CD1c-positive myeloid dendritic cell (primary cell): ENCODE data around the gene MAPK8IP2.
A peak's percentile ranks its signal among the peaks of the same experiment; 100 is the strongest.
"Not testable (repeated sequence)": the region's sequence is repeated elsewhere in the genome, so short reads cannot be mapped to it uniquely, and the experiment has no call there.

ENCODE experiments used
- DNase-seq: peaks from one replicate; pipeline ENCODE4 v3.0.0-alpha.2; 2016; ENCODE audit errors: extremely low spot score

The MAPK8IP2 gene

DNA sequence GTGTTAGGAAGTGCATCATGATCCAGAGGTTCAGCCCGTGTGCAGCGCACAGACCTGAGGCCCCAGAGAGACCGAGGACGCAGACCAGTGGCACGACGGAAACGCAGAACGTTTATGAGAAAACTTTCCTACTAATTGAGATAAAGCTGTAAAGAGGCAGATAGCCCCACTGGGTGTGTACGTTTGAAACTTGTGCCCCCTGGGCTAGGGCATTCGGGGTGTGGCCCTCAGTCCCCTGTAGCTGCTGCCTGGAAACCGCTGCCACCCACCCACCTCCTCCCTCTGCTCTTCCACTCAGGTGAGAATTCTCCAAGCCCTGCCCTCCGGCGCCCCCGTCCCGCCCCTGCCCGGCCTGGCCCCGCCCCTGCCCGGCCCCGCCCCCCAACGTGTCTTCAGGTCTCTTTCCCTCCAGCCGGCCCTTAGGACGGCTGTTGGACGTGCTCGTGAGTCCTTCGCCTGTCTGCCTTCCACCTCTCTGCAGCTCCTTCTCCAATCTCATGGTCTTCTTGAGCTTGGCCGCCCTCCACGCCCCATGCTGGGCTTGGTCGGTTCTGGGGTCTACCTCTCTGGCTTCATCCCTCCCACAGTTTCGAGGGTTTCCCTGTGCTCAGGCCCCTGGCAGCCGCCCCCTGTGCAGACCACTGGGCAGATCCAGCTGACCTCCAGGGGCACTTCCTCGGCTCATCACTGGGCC, 12.1 kb downstream of the MAPK8IP2 start:
- DNase-seq, result no peak

DNA sequence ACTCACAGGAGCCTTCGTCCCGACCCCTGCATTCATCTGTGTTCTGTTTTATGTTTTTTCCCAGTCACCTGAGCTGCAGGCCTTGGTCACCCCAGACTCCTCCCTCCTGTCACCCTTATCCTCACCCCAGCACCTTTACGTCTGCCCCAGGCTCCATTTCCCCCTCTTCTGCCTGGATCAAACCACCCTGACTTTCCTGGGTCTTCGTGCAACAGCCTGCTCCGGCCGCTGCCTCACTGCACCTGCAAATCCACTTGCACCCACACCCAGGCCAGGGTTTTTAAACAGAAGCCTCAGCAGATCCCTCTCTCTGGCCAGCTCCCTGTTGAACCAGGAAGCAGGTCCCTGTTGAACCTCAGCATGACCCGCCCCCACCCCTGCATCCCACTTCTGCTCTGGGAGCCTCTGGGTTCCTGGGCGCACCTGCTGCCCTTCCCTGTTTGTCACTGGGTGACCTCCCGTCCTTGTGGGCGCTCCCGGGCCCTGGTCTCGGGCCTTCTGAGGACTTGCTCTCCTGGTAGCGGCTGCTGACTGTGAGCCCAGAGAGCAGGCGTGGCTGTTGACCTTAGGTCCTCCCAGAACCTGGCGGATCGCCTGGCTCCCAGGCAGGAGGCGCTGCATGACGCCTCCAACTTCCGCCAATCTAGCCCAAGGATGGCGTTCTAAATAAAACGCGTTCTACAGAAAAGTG, 12.8 kb downstream of the MAPK8IP2 start:
- DNase-seq, result no peak

DNA sequence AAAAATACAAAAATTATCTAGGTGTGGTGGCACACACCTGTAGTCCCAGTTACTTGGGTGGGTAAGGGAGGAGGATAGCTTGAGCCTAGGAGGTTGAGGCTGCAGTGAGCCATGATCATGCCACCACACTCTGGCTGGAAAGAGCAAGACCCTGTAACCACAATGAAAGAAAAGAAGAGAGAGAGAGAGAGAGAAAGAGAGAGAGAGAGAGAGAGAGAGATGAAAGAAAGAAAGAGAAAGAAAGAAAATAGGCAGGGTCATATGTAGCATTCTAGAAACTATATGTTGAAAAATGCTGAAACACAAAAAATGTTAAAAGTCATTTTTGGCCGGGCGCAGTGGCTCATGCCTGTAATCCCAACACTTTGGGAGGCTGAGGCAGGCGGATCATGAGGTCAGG, 13.7 kb downstream of the MAPK8IP2 start:
- DNase-seq, result not testable (repeated sequence)

DNA sequence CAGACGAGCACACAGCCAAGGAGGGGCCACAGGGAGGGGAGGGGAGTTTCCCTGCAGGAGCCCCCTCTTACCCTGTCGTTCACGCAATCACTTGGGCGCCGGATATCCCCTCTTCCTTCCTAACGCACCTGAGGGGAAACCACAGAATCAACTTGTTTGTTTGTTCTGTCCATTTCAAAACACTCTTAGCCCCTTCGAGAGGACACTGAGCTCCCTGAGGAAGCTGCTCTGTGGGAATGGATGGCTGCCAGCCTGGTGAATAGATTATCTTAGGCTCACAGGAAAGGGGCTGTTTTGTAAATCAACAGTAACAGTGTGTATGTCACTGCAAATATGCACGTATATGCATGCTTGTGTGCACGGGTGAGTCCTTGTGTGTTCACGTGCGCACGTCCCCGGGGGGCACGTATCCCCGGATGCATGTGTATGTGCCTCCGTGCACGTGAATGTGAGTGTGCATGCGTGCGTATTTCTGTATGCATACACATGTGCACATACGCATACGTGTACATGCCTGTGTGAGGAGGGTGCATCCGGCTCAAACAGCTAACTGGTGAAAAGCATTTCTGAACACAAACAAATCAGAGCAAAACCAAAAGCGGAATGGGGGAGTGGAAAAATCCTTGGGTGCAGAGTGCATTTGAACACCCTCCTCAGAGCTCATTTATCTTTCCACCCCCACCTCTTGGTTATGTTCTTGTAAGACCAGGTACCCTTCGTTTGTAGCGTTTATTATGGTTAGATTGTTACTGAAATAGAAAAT, 20.2 kb downstream of the MAPK8IP2 start:
- peak; percentile 43 for DNase-seq

DNA sequence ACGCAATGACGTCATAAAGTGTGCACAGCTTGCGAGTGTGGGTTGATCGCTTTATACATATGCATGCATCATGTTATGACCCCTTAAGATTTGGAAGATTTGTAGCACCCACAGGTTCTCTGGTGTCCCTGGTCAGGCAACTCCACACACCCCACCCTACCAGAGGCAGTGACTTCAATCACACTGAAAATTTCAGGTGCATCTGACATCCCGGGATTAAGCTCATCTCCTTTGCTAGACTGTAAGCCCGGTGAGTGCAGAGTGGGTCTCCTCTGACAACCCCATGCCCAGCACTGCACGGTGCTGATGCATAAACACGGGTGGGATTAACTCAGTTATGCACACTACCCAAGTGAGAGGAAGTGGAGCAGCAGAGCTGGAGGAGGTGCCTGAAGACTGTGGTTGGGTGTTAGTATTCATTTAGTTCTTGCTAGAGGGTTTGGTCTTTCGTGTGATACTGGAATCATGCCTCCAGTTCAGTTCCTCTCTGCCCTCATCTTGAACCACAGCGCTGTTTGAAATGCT, 20.8 kb downstream of the MAPK8IP2 start:
- peak; percentile 69 for DNase-seq

DNA sequence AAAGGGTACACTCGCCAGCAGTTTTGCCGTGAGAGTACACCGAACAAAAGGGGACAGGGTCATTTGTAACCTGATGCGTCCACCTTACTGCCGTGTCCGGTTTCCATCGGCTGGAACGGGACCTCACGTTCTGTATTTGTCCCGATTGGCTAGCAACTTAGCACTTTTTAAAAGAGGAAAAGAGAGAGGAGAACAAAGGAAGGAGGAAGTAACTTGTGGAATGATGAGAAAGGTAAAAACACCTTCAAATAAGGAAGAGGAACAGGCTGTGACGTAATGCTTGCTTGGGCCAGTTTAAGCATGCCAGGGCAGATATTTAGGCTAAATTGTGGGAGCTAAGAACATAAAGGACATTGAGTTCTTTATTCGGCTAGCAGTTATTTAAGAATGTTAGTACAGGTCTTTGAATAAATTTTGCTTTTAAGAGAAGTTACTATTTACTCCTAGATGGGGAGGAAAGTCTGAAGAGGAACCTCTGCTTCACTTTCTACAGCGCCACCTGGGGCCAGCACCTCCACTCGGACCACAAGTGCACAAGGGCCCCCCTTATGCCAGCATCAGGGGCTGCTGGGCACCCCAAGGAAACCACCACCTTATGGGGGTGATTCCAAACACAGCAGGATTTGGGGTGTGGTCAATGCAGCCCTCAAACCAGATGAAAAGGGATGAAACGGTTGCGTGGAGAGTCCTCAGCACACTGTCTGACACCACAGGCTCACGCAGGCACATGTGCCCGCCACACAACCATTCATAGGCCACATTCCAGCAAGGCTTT, 21.5 kb downstream of the MAPK8IP2 start:
- peak; percentile 42 for DNase-seq

DNA sequence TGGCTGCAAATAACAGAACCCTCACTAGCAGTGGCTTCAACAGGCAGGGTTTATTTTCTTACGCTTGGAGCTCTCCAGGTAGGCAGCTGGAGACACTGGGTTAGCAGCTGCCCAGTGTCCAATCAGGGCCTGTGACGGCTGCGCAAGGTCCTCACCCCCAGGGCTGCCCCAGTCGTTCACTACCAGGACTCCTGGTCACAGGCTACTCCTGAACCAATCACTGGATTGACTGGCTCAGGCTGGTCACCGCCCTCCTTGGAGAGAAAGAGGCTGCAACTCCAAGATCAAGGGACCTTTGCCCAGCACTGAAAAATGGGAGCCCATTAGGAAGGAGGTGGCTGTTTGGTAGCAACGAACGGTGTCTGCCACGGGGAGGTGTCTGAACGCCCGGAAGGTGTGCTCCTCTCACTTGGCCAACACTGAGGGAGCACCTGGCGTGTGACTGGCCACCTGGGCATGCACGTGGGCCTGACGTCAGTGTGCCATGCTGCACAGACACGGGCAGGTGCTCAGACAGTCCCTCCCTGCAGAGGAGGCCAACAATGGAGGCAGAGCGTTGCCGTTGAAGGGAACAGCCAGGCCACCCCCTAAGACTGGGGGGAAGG, 22.2 kb downstream of the MAPK8IP2 start:
- no peak for DNase-seq

DNA sequence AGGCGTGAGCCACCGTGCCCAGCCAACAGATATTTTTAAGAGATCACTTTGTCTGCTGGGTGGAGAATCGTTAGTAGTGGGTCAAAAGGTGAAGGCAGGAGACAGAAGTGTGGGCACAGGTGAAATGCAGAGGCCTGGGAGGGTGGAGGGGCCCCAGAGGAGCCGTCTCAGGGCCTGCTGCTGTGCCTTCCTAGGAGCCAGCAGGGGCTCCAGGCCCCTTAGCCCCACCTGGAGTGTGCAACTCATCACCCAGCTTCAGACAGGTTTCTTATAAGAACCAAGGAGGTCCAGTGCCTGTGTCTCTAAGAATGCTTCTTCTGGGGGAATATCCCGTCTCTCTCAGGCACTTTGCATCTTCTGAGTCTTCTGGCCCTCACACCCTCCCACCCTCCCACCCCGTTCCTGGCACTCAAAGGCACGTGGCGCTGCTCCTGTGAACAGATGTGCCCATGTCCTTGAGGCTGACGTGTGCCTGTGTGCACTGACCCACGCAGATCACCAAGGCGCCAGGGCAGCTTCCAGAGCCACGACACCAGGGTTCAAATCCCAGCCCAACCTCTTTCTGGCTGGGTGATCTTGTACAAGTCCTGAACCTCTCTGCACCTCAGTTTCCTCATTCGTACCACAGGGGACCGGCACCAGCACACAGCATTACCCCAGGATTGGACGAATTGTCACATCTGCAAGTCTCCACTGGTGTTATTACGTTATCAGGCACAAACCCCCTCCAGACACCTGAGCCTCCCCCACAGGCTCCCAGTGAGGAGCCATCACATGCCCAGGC, 23.9 kb downstream of the MAPK8IP2 start:
- DNase-seq, result no peak

DNA sequence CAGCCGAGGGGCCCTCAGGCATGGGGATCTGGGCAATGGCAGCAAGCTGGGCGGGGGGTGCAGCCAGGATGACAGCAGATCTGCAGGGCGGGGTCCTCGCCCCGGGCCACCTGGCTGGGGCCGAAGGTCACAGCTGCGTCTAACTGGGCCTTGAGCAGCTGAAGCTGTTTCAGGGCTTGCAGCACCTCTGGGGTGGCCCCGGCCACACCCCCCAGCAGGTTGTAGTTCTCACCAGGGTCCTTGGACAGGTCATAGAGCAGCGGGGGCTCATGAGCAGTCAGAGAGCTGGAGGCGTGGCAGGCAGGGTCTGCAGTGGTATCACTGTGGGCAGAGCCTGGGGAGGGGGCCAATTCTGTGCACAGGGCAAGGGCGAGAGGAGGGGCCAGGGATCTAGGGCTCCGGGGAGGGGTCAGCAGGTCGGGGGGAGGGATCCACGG, 24.6 kb downstream of the MAPK8IP2 start:
- no peak for DNase-seq

DNA sequence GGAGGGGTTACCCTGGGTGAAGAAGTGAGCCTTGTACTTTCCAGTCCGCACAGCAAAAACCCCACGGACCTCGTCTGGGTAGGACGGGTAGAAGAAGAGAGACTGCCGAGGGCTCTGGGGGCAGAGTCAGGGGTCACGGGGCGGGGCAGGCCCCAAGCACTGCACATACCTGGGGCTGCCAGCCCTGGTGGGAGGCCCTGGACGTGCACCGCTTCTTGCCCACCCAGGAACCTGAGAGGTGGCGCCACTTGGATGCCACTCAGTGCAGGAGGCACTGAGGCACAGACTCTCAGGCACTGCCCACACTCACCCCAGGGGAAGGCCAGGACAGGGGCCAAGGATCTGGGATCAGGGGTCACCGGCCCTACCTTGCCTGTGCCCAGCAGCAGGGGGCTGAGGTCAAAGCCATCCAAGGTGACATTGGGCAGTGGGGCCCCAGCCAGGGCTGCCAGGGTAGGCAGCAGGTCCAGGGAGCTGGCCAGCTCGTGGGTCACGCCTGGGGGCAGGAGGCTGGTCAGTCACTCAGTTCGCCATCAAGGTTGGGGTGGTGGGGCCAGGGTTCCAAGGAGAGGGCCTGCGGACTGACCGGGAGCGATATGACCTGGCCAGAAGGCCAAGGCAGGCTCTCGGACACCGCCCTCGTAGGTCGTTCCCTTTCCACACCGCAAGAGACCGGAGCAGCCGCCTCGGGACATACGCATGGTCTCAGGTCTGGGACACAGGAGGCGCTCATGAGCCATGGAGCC, 25.1 kb downstream of the MAPK8IP2 start:
- no peak for DNase-seq

DNA sequence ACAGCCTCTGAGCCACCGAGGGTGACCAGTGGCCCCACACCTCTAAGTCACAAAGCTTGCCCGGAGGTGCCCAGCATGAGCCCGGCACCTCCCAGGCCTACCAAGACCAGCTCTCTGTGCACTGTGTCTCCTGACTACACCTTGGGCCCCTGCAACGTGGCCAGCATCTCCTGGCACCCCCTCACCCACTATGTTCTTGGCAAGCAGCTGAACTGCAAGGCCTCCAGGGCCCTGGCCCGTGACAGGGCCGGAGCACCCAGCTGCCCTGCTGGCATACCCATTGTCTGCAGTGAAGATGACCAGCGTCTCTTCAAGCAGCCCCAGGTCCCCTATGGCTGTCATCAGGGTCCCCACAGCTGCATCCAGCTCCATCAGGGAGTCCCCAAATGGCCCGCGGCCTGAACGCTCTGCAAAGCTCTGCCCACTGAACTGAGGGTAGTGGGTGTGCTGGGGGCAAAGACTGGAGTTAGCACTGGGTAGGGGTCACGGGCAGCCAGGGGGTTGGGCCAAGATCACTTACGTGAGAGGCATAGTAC, 25.8 kb downstream of the MAPK8IP2 start:
- no peak for DNase-seq

DNA sequence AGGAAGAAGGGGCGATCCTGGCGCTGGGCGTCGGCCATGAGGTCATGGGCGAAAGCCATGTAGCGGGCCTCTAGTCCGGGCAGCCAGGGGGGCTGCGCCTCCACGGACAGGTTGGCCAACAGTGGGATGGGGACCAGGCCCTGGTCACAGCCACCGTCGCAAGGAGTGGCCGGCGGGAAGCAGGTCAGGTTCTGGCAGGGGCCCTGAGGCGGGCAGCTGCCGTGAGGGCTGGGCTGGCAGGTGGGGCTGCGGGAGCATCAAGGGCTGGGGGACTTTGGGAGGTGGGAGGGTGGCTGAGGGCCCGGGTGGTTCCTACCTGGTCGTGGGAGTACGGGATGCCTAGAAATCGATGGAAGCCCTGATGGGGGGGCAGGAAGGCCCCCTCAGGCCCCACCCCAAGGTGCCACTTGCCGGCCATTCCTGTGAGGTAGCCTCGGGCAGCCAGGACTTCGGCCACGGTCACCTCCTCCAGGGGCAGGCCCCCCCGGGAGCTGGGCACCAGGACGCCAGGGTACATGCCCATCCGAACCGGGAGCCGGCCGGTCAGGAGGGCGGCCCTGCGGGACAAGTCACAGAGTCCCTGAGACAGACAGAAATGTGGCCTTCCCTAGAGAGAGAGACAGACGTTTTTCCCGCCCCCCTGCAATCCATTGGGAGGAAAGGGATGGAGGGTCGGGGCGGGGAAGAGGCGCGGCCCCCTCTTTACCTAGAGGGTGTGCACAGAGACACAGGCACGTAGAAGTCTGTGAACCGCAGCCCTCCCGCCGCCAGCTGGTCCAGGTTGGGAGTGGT, 26.5 kb downstream of the MAPK8IP2 start:
- no peak for DNase-seq

DNA sequence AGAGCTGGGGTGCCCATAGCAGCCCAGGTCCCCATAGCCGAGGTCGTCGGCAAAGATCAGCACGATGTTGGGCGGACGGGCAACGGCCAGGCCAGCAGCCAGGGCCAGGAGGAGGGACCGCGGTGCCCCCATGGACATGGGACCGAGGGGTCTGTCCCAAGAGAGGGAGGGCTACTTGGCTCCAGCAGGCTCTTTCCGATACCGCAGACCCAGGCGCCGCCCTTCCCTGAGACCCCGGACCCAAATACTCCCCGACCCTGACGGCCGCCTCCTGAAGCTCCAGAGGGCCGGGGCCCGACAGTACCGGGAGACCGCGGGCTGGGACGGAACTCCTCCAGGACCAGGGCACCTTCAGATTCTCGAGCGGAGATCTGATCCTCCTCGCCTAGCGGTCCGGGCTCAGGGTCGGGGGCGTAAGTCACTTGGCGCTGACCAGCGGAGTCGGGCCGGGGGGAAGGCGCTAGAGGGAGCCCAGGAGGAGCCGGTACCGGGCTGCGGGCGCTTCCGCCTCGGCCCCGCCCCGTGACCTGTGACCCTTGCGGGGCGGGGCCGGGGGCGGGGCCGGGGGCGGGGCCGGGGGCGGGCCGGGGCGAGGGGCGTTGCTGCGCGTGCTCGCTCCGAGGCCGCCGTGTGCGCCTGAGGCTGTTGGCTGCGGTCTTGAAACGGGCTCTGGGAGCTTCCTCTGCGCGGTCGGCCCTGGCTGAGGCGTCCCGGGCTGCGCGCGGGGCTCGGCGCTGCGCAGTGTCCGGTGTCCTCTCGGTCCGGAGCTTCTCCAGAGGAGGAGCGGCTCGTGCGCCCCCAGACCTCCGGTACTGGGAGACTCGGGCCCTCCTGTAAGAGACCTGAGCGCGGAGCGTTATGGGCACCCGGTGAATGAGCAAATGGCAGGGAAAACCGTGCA, 27.3 kb downstream of the MAPK8IP2 start, which contains the start of gene ARSA:
ARSA (minus strand) TSS at position 511 of the 901 bp plus-strand sequence; CDS start at position 138, 373 bp downstream.
- DNase-seq, result peak; percentile 91

DNA sequence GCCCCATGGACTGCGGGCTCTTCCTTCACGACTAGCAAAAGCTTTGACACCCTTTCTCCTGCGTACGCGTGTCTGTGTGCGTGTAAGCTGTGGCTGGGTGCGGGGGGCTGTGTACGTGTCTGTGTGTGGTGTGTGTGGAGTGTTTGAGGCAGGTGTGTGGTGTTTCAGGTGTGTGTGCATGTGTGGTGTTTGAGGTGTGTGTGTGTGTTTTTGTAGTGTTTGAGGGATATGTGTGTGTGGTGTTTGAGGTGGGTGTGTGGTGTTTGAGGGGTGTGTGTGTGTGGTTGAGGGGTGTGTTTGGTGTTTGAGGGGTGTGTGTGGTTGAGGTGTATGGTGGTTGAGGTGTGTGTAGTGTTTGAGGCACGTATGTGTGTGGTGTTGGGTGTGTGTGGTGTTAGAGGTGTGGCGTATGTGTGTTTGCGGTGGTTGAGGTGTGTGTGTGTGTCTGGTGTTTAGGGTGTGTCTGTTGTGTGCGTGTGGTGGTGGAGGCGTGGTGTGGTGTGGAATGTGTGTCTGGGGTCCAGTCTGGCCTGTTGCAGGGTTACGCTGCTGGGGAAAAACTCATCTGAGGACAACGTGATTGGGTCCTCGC, 28.0 kb downstream of the MAPK8IP2 start:
- no peak for DNase-seq

DNA sequence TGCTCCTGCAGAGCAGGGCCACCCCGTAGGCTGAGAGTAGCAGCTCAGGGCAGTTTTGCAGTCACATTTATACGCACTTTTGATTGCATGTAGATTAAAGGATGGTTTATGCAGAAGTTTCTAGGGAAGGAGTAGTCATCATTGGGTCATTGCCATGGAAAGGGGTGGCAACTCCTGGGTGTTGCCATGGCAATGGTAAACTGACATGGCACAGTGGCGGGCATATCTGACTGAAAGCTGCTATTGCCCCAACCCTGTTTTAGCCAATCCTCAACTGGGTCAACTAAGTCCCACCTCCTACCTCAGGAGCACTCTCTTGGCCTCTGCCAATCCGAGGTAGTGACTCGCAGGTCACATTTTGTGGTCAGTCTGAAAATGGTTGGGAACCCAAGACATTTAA, 29.8 kb downstream of the MAPK8IP2 start:
- peak; percentile 26 for DNase-seq

DNA sequence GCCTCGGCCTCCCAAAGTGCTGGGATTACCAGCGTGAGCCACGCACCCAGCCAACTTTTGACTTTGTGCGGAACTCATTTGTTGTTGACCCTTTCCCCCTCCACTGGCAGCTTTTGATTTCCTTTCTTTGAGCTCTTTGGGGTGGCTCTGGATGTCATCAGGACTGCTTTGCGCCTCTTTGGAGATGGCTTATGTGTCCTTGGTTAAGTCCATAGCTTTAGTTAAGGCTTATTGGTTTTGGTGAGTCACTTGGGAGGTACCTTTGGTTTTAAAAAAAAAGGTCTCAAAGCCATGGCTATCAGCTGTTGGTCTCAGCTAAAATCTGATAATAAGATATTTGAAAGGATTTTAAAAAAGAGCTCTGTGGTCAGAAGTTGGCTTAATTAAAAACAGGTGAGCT, 32.5 kb downstream of the MAPK8IP2 start:
- DNase-seq, result no peak

DNA sequence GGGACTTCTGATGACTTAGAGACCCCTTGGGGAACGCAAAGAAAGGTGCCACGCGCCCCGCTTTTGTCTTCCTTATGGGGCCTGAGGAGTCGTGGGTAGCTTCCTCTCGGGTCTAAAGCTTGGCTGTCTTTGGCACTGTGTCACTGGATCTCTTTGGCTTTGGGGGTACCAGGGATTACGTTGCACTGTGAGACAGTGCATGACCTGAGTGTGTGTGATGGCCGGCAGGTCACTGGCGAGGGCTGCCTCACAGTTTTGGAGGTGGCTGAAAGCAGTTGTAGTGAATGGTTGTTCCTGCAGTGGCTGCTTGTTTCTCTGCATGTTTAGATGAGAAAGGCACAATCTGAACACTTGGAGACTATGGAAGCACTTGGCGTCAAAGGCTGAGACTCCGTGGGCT, 33.2 kb downstream of the MAPK8IP2 start:
- DNase-seq, result no peak
